ENCODE results near the gene CDKN1A.

DNA sequence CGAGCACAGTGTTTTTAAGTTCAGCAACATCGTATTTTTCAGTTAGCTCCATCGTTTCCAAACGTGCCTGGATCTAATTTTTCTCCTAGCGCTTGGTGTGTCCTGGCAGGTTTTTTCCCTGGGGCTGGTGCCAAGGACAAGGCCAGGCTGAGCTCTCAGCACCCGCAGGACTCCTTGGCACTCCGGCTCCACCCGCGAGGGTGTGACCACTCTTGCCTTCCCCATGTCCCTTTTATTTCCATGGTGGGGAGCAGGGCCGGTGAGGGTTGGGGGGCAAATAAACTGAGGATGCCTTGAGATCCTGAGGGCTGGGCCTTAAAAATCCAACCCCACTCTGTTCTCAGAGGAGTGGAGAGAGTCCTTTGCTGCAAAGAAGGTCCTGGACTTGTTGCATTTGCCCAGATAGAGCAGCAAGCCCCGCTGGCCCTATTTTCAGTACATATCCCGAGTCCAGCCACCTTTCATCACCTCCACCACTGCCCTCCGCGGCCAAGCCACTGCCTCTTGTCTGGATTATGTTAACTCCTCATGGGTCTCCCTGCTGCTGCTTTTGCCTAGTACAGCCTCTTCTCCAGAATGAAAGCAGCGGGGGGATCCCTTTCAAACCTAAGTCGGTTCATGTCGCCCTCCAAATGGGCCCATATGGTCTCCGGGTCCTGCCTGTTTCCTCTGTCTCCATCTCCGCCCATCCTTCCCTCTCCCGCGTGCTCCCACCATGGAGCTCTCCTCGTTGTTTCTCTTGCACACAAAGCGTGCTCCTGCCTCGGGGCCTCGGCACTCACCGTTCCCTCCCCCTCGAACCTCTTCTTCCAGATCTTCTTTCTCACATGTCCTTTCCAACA, 14.6 kb downstream of the CDKN1A start:
- TF ChIP-seq POLR2A (IDR thresholded peaks at IDR 0.05), result no peak
- TF ChIP-seq, protein P1, sequence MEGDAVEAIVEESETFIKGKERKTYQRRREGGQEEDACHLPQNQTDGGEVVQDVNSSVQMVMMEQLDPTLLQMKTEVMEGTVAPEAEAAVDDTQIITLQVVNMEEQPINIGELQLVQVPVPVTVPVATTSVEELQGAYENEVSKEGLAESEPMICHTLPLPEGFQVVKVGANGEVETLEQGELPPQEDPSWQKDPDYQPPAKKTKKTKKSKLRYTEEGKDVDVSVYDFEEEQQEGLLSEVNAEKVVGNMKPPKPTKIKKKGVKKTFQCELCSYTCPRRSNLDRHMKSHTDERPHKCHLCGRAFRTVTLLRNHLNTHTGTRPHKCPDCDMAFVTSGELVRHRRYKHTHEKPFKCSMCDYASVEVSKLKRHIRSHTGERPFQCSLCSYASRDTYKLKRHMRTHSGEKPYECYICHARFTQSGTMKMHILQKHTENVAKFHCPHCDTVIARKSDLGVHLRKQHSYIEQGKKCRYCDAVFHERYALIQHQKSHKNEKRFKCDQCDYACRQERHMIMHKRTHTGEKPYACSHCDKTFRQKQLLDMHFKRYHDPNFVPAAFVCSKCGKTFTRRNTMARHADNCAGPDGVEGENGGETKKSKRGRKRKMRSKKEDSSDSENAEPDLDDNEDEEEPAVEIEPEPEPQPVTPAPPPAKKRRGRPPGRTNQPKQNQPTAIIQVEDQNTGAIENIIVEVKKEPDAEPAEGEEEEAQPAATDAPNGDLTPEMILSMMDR (IDR thresholded peaks at IDR 0.05 in 4 of 5, conservative IDR thresholded peaks at IDR 0.05 in 1 of 5), result no peak
